ENCODE data around the gene CBLN4.

CBLN4 gene

GRCh38 chr20:56005389-56005715 lies at the start of gene CBLN4:
Gene CBLN4 (minus strand): TSS chr20:56005519. CDS start chr20:56004171, 1,348 bp downstream.
- DNase-seq: no peak

GRCh38 chr20:56043227-56043626 lies 37.9 kb upstream of the CBLN4 start:
- DNase-seq: no peak

- no peak for DNase-seq
Observed at GRCh38 chr20:56032251-56032650, 26.9 kb upstream of the CBLN4 start.

GRCh38 chr20:56018716-56019115 lies 13.4 kb upstream of the CBLN4 start:
- no peak for DNase-seq

- no peak for DNase-seq
Observed at GRCh38 chr20:56018194-56018593, 12.9 kb upstream of the CBLN4 start.

GRCh38 chr20:56017560-56017959 lies 12.2 kb upstream of the CBLN4 start:
- no peak for DNase-seq

- no peak for DNase-seq
Observed at GRCh38 chr20:56014998-56015397, 9.7 kb upstream of the CBLN4 start.

- no peak for DNase-seq
Observed at GRCh38 chr20:56014151-56014550, 8.8 kb upstream of the CBLN4 start.

- DNase-seq: no peak
Observed at GRCh38 chr20:56004611-56005388, 519 bp downstream of the CBLN4 start.

GRCh38 chr20:56004007-56004406 lies 1.3 kb downstream of the CBLN4 start:
- DNase-seq: no peak

GRCh38 chr20:56002908-56003800 lies 2.2 kb downstream of the CBLN4 start:
- DNase-seq: no peak

GRCh38 chr20:56001890-56002289 lies 3.4 kb downstream of the CBLN4 start:
- DNase-seq: no peak

- DNase-seq: no peak
Observed at GRCh38 chr20:56001106-56001785, 4.1 kb downstream of the CBLN4 start.

GRCh38 chr20:55978550-55978949 lies 26.8 kb downstream of the CBLN4 start:
- no peak for DNase-seq

- DNase-seq: no peak
Observed at GRCh38 chr20:55977690-55978459, 27.4 kb downstream of the CBLN4 start.

- no peak for DNase-seq
Observed at GRCh38 chr20:55974491-55975202, 30.7 kb downstream of the CBLN4 start.

- no peak for DNase-seq
Observed at GRCh38 chr20:55964790-55965189, 40.5 kb downstream of the CBLN4 start.

GRCh38 chr20:55961376-55962330 lies 43.7 kb downstream of the CBLN4 start:
- no peak for DNase-seq

GRCh38 chr20:55953201-55953600 lies 52.1 kb downstream of the CBLN4 start:
- DNase-seq: no peak

GRCh38 chr20:55947701-55948100 lies 57.6 kb downstream of the CBLN4 start:
- no peak for DNase-seq
